Right lobe of liver (tissue), 4 donors: ENCODE data around the gene SULT1C3.

ENCODE experiments used
- CTCF ChIP-seq, 4 donors: fragments of 200-600 bp in 3 of 4; fragments of 450-650 bp in 1 of 4; IDR thresholded peaks; one replicate each; pipeline versions ENCODE4 v1.5.1 to v1.8.0; 2016 to 2022; ENCODE audit warnings: antibody characterized with exemption in 4 of 4, mild to moderate bottlenecking in 2 of 4
- POLR2A ChIP-seq: fragments of 450-650 bp; IDR thresholded peaks from one replicate; pipeline ENCODE4 v1.6.1; 2017; ENCODE audit warnings: antibody characterized with exemption, mild to moderate bottlenecking
- donor health status: DM: no; HTN: no; CAD: no.
- donor health status: DM: no; HTN: no; CAD: no.
- donor health status: DM: no; HTN: yes; CAD: no.

DNA sequence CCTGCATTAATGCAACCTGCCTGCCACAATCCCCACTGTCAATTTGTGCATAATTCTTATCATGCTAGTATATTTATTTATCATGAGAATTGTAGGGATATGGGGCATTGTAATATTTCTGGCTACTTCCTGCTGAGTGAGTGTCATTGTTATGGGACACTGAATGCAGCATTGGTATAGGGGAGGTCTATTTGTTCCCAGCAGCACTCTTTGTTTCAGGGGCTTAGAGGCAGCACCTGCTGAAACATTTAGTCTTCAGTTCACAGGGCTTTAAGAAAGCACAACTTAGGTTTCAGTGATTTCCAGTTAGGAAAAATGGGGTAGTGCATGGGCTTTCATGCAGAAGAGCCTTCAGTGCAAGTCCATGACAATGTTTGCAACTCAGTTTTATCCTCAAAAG is 23.6 kb downstream of the SULT1C3 start:
- TF ChIP-seq CTCF (IDR thresholded peaks at IDR 0.05): no peak
- TF ChIP-seq POLR2A: no peak
